ENCODE data around the gene FBXO24.

Gene FBXO24

GRCh38 chr7:100649826-100650565 is 63.9 kb downstream of the FBXO24 start:
- POLR2A ChIA-PET = no interaction called here
- CTCF ChIA-PET = no interaction called here
- no peak overlapping the region for H3K4me3 ChIP-seq (ENCODE audit: low read depth, low read length)
- TF ChIP-seq CTCF (IDR thresholded peaks at IDR 0.05; ENCODE audit: insufficient read depth, low read length, missing control alignments) = no peak
- no peak for DNase-seq (ENCODE audit: low read depth, low spot score)

Data from AG04449 (cell line).